SKM-1 (cell line): ENCODE results near the gene NCBP1.
"Not testable (repeated sequence)": the region's sequence is repeated elsewhere in the genome, so short reads cannot be mapped to it uniquely, and the experiment has no call there.

Experiments used
- DNase-seq: peaks from one replicate; lab custom pipeline; 2025; ENCODE audit not compliant: unreplicated experiment; lab: John Stamatoyannopoulos, UW

Gene NCBP1, protein sequence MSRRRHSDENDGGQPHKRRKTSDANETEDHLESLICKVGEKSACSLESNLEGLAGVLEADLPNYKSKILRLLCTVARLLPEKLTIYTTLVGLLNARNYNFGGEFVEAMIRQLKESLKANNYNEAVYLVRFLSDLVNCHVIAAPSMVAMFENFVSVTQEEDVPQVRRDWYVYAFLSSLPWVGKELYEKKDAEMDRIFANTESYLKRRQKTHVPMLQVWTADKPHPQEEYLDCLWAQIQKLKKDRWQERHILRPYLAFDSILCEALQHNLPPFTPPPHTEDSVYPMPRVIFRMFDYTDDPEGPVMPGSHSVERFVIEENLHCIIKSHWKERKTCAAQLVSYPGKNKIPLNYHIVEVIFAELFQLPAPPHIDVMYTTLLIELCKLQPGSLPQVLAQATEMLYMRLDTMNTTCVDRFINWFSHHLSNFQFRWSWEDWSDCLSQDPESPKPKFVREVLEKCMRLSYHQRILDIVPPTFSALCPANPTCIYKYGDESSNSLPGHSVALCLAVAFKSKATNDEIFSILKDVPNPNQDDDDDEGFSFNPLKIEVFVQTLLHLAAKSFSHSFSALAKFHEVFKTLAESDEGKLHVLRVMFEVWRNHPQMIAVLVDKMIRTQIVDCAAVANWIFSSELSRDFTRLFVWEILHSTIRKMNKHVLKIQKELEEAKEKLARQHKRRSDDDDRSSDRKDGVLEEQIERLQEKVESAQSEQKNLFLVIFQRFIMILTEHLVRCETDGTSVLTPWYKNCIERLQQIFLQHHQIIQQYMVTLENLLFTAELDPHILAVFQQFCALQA

GRCh38 chr9:97632985-97633858, at the start of gene NCBP1, which contains the start of gene TSTD2:
NCBP1 (plus strand) TSS chr9:97633821; CDS start chr9:97633882, 61 bp downstream.
TSTD2 (minus strand) TSS chr9:97633368; CDS start chr9:97627562, 5,806 bp downstream.
- DNase-seq, result peak; percentile 77

GRCh38 chr9:97584778-97585177, 48.8 kb upstream of the NCBP1 start:
- DNase-seq, result not testable (repeated sequence)

DNA sequence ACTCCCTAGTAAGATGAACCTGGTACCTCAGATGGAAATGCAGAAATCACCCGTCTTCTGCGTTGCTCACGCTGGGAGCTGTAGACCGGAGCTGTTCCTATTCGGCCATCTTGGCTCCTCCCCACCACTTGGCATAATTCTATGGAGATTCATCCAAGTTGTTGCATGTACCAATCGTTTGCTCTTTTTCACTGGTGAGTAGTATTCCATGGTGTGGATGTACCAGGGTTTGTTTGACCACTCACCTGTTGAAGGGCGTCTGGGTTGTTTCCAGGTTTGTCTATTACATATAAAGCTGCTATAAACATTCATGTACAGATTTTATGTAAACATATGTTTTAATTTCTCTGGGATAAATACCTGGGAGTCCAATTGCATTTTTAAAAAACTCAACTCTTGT, 46.7 kb upstream of the NCBP1 start:
- not testable (repeated sequence) for DNase-seq

- DNase-seq, result no peak
Measured at GRCh38 chr9:97591535-97591934, 42.1 kb upstream of the NCBP1 start.

DNA sequence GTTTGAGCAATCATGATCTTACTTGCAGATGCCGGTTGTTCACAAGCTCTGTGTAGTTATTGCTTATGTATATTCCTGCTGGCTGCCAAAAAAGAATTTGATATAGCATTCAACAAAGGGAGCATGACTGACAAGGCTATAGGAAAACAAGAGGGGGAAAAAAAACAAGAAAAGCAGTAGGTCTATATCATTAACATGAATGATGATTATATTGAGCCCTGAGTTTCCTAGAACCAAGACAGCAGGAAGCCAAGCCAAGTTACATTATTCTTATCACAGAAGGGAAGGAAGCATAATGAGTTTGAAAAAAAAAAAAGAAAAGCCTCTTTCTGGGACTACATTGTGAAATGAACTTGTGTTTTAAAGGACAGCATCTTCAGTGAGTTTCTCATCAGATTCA, 41.5 kb upstream of the NCBP1 start:
- DNase-seq, result no peak

DNA sequence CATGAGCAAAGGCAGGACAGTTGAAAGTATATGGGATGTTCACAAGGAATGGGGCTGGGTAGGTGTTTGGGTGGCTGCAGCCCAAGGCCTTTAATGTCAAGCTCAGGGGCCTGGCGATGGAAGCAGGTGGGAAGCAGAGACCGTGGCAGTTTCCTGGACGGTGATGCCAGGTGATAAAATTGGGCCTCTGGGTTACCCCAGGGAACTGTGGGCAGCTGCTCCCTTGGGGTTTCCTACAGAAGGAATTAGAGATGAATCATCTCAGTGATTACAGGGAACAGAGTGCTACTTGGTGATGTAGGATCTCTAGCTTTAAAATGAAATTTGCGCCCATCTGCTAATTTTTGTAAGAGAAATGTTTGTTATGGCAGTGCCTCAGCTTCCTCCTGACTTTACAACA, 39.7 kb upstream of the NCBP1 start:
- DNase-seq, result no peak

DNA sequence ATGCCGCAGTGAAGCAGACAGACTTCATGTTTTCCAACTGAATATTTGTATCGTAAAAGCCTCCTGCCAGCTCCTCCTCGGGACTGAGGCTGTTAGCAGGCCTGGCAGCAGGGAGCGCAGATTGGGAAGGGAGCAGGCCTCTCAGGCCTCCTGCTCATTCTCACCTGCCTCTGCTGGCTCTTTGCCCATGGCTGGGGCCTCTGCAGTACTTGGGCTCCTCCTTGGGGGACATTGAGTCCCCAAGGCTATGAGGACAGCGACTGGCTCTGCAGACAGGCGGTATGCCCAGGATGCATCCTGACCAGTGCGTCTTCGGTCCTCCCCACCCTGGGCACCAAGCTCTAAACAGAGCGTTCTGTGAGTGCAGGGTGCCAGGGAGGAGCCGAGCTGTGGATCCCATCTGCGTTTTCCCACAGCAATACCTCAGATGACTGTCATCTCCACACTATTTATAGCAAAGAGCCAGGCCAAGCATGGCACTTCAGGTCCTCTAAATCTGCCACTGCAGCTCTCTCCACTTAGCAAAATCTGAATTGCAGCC, 39.2 kb upstream of the NCBP1 start:
- DNase-seq, result no peak

GRCh38 chr9:97596906-97597305, 36.7 kb upstream of the NCBP1 start:
- no peak for DNase-seq

DNA sequence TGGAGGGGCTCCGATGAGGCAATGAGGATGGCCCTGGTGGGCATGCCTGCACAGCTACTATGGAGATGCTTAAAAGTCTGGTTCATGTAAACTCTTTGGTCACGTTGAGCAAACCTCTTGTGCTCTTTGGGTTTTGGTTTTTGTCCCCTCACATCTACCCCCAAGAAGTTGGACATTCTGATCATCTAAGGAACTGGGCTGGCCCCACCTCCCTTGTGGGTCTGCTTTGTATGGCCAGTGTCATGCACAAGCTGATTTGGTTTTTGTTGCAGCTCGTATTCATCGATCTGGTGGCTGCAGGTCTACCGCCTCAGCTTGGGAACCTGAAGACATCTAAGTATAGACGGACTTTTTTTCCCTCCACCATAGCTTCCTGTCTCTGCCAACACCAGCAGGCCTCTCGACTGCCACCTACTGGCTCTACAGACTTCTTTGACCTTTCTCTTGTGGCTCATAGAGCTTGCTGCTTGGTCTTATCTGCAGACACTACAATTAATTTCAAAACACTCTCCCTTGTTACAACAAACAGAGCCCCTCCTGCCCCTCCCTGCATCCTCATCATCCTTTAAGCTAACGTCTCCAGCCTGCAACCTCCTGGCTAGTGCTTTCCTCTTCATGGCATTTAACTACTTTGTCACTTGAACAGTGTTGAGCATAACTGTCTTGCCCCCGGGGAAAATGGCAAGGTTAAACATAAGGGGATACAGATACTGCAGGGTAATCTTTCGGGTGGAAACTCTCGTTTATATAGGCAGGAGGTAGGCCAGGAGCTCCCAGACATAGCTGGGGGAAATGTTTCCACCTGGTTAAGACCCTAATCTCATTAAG, 34.9 kb upstream of the NCBP1 start:
- DNase-seq, result peak; percentile 42

GRCh38 chr9:97599314-97599846, 34.2 kb upstream of the NCBP1 start:
- no peak for DNase-seq

DNA sequence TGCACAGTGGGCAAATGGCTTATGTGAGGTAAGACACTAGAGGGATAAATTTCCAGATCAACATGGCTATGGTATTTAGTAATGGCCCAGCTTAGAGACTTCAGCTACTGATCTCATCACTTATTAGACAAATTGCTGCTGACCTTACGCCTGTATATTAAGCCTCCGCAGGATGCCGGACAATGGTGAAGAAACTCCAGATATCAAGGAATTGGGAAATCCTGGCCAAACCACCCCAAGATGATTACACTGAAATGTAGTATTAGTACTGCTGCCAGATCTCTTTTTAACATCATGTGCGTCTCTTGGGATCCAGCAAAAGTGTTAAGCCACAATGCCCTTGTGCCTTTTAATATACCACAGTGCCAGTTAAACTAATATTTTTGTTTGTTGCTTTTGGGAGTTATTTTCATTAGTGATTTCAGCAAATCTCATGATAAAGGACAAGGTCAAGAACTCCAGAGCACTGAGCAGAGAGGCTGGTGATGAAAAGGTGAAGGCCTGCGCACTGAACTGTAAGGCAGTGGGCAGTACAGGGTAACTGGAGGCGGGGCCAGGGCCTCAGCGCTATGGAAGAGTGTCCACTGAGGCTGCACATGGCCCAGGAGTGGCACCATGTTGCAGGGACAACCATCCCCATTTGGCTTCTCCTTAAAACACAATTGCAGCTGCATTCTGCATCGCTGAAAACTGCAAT, 32.9 kb upstream of the NCBP1 start:
- DNase-seq, result no peak

- DNase-seq, result no peak
Measured at GRCh38 chr9:97601228-97601898, 32.3 kb upstream of the NCBP1 start.

GRCh38 chr9:97602430-97602829, 31.2 kb upstream of the NCBP1 start:
- no peak for DNase-seq

GRCh38 chr9:97604901-97605645, 28.5 kb upstream of the NCBP1 start:
- no peak for DNase-seq

- DNase-seq, result no peak
Measured at GRCh38 chr9:97615439-97616072, 18.1 kb upstream of the NCBP1 start.

GRCh38 chr9:97617939-97618416, 15.6 kb upstream of the NCBP1 start:
- DNase-seq, result no peak

DNA sequence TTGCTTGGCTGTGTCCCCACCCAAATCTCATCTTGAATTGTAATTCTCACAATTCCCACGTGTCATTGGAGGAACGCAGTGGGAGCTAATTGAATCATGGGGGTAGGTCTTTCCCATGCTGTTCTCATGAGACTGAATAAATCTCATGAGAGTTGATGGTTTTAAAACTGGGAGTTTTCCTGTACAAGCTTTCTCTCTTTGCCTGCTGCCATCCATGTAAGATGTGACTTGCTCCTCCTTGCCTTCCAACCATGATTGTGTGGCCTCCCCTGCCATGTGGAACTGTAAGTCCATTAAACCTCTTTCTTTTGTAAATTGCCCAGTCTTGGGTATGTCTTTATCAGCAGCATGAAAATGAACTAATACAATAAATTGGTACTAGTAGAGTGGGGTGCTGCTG, 13.6 kb upstream of the NCBP1 start:
- not testable (repeated sequence) for DNase-seq
